Measurements from ENCODE around the gene TNFRSF21.

The TNFRSF21 gene

DNA sequence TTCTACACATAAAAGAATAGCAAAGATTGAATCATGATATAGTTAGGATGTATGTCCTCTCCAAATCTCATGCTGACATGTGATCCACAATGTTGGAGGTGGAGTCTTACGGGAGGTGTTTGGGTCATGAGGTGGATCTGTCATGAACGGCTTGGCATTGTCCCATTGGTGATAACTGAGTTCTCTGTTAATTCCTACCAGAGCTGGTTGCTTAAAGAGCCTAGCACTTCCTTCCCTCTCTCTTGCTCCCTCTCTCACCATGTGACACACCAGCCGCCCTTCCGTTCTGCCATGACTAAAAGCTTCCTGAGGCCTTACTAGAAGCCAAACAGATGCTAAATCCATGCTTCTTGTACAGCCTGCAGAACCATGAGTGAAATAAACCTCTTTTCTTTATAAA, 8.3 kb downstream of the TNFRSF21 start:
- Histone ChIP-seq H3K27ac (ENCODE audit: poor library complexity, severe bottlenecking) (no peak overlapping the region), H3K27me3 (ENCODE audit: insufficient read depth, poor library complexity, severe bottlenecking) (no peaks in the 10 kb centered on the region), H3K36me3 (ENCODE audit: low read depth) (peaks cover 18% of the 10 kb centered on the region), H3K4me1 (ENCODE audit: insufficient read depth, poor library complexity, severe bottlenecking) (peaks cover 4% of the 10 kb centered on the region), H3K9me3 (ENCODE audit: severe bottlenecking) (no peaks in the 10 kb centered on the region), H3K4me3 (ENCODE audit: severe bottlenecking) (no peak overlapping the region)
- no peak for DNase-seq (ENCODE audit: low spot score)
- TF ChIP-seq, protein P1, sequence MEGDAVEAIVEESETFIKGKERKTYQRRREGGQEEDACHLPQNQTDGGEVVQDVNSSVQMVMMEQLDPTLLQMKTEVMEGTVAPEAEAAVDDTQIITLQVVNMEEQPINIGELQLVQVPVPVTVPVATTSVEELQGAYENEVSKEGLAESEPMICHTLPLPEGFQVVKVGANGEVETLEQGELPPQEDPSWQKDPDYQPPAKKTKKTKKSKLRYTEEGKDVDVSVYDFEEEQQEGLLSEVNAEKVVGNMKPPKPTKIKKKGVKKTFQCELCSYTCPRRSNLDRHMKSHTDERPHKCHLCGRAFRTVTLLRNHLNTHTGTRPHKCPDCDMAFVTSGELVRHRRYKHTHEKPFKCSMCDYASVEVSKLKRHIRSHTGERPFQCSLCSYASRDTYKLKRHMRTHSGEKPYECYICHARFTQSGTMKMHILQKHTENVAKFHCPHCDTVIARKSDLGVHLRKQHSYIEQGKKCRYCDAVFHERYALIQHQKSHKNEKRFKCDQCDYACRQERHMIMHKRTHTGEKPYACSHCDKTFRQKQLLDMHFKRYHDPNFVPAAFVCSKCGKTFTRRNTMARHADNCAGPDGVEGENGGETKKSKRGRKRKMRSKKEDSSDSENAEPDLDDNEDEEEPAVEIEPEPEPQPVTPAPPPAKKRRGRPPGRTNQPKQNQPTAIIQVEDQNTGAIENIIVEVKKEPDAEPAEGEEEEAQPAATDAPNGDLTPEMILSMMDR (IDR thresholded peaks at IDR 0.05; ENCODE audit: poor library complexity, severe bottlenecking): no peak
- no peak for ATAC-seq (ENCODE audit: low read depth)

DNA sequence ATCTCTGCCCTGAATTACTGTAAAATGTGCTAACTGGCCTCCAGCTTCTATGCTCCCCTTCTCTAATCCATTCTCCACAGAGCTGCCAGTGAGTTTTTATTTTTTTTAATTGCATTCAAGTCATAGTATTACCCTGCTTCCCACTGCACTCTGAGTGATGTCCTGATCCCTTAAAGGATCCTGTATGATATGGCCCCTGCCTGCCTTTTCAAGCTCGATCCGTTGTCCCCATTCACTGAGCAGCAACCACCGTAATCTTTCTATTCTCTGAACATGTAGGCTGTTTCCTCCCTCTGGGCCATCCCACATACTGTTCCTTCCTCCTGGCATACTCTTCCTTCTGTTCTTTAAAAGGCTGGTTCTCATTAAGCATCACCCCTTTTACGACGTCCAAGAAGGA, 9.3 kb downstream of the TNFRSF21 start:
- ATAC-seq (ENCODE audit: low read depth) (no peak), DNase-seq (ENCODE audit: low spot score) (no peak)
- TF ChIP-seq, protein P1 (IDR thresholded peaks at IDR 0.05; ENCODE audit: poor library complexity, severe bottlenecking): no peak
- Histone ChIP-seq H3K27ac (ENCODE audit: poor library complexity, severe bottlenecking) (no peak overlapping the region), H3K4me1 (ENCODE audit: insufficient read depth, poor library complexity, severe bottlenecking) (no peaks in the 10 kb centered on the region), H3K36me3 (ENCODE audit: low read depth) (peaks cover 10% of the 10 kb centered on the region; the same call in 1 of the 2 replicates), H3K27me3 (ENCODE audit: insufficient read depth, poor library complexity, severe bottlenecking) (no peaks in the 10 kb centered on the region), H3K4me3 (ENCODE audit: severe bottlenecking) (no peak overlapping the region), H3K9me3 (ENCODE audit: severe bottlenecking) (no peaks in the 10 kb centered on the region)

DNA sequence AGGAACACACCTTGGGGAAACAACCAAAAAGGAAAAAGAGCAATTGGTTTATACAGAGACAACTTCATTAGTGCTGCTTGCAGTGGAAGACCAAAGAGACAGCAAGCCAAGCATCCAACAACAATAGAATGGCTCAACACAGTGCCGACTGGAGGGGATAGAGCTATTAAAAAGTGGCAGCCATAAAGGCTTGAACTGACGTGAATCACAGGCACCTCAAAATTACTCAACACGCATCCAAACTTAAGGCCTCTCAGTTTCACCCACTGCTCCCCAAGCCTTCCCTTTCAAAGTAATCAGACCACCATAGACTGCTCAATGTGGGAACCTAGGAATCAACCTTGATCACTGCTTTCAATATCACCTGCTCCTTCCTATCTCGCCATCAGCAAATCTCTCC, 9.7 kb downstream of the TNFRSF21 start:
- TF ChIP-seq, protein P1 (IDR thresholded peaks at IDR 0.05; ENCODE audit: poor library complexity, severe bottlenecking): no peak
- H3K4me3 ChIP-seq (ENCODE audit: severe bottlenecking): no peak overlapping the region

DNA sequence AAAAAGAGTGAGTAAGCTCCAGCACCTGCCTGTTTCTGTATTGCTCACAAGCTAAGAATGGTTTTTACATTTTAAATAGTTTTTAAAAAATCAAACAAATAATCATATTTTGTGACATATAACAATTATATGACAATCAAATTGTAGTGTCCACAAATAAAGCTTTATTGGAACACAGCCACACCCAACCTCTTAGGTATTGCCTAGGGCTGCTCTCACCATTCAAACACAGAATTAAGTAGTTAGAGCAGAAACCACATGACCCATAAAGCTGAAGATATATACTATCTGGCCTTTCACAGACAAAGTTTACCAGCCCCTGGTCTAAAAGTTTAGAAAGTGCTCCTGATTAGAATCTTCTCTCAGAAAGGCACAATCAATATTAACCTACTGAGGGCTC, 11.2 kb downstream of the TNFRSF21 start:
- Histone ChIP-seq H3K36me3 (ENCODE audit: low read depth) (peaks cover under 1% of the 10 kb centered on the region; the same call in 1 of the 2 replicates), H3K9me3 (ENCODE audit: severe bottlenecking) (no peaks in the 10 kb centered on the region), H3K4me3 (ENCODE audit: severe bottlenecking) (no peak overlapping the region), H3K27me3 (ENCODE audit: insufficient read depth, poor library complexity, severe bottlenecking) (no peaks in the 10 kb centered on the region), H3K4me1 (ENCODE audit: insufficient read depth, poor library complexity, severe bottlenecking) (peaks cover 2% of the 10 kb centered on the region), H3K27ac (ENCODE audit: poor library complexity, severe bottlenecking) (no peak overlapping the region)
- DNase-seq (ENCODE audit: low spot score) (no peak), ATAC-seq (ENCODE audit: low read depth) (no peak)
- TF ChIP-seq, protein P1 (IDR thresholded peaks at IDR 0.05; ENCODE audit: poor library complexity, severe bottlenecking): no peak

More for the DNA sequence above, 9.7 kb downstream of the TNFRSF21 start:
- H3K27me3 ChIP-seq (ENCODE audit: insufficient read depth, poor library complexity, severe bottlenecking): no peaks in the 10 kb centered on the region
- no peak overlapping the region for H3K27ac ChIP-seq (ENCODE audit: poor library complexity, severe bottlenecking)
- ATAC-seq (ENCODE audit: low read depth) (no peak), DNase-seq (ENCODE audit: low spot score) (no peak)
- no peaks in the 10 kb centered on the region for H3K9me3 ChIP-seq (ENCODE audit: severe bottlenecking)
- no peaks in the 10 kb centered on the region for H3K4me1 ChIP-seq (ENCODE audit: insufficient read depth, poor library complexity, severe bottlenecking)
- peaks cover 8% of the 10 kb centered on the region; the same call in 1 of the 2 replicates for H3K36me3 ChIP-seq (ENCODE audit: low read depth)

DNA sequence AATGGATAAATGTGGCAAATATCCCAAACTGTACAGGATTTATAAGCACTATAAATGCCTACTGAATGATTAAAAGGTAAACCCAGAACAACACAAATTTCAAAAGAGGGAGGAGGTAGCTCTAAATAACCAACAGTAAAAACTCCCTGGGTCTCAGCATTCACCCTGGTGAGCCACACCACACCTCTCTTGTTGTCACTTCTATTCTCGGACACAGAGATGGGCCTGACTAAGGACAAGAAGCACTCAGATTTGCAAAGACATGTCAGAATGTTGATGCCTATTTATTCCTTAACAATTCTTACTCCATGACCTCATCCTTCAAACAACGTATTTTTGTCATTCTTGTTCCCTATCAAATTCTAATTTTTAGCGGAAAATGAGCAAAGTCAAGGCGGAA, 14.7 kb downstream of the TNFRSF21 start:
- TF ChIP-seq, protein P1 (IDR thresholded peaks at IDR 0.05; ENCODE audit: poor library complexity, severe bottlenecking): no peak
- ATAC-seq (ENCODE audit: low read depth) (no peak), DNase-seq (ENCODE audit: low spot score) (no peak)
- 0 out of 2 replicates have a peak, but pooled peaks cover 2% of the 10 kb centered on the region for H3K36me3 ChIP-seq (ENCODE audit: low read depth)
- H3K4me3 ChIP-seq (ENCODE audit: severe bottlenecking): no peak overlapping the region
- H3K9me3 ChIP-seq (ENCODE audit: severe bottlenecking): no peaks in the 10 kb centered on the region
- H3K27ac ChIP-seq (ENCODE audit: poor library complexity, severe bottlenecking): no peak overlapping the region
- H3K27me3 ChIP-seq (ENCODE audit: insufficient read depth, poor library complexity, severe bottlenecking): no peaks in the 10 kb centered on the region
- peaks cover 9% of the 10 kb centered on the region for H3K4me1 ChIP-seq (ENCODE audit: insufficient read depth, poor library complexity, severe bottlenecking)

Measured in RWPE2 (cell line).